Stomach (tissue), 9 donors: ENCODE data around the gene CNRIP1. TPM values are rescaled to one million over a fixed set of nuclear protein-coding genes. Genes with fewer than 3 reads are reported as not detected.

Experiments
- DNase-seq, 2 donors: peaks; one replicate each; pipeline versions ENCODE4 v3.0.0 to v3.0.0-alpha.2; 2013 to 2019
- H3K27ac ChIP-seq, 5 donors: fragments of 200-600 bp in 4 of 5; sonication (generic) in 4 of 5; one replicate each; pipeline ENCODE4 v1.5.1; 2013 to 2019; ENCODE audit warnings: mild to moderate bottlenecking in 1 of 5, moderate library complexity in 1 of 5
- H3K27me3 ChIP-seq, 3 donors: fragments of 200-600 bp; sonication (generic); one replicate each; pipeline ENCODE4 v1.5.1; 2017 to 2019; ENCODE audit warnings: mixed run types in 1 of 3
- H3K36me3 ChIP-seq, 4 donors: fragments of 200-600 bp; sonication (generic); 1 replicate in 3 of 4; 2 replicates in 1 of 4; pipeline ENCODE4 v1.5.1; 2016 to 2019
- H3K4me1 ChIP-seq, 4 donors: fragments of 200-600 bp; sonication (generic); one replicate each; pipeline ENCODE4 v1.5.1; 2016 to 2019
- H3K4me3 ChIP-seq, 4 donors: fragments of 200-600 bp; sonication (generic) in 3 of 4; one replicate each; pipeline ENCODE4 v1.5.1; 2016 to 2019; ENCODE audit warnings: mild to moderate bottlenecking in 1 of 4
- H3K9me3 ChIP-seq, 4 donors: fragments of 200-600 bp; sonication (generic); one replicate each; pipeline ENCODE4 v1.5.1; 2016 to 2019
- CTCF ChIP-seq, 7 experiments: fragments of 450-650 bp in 4 of 7; fragments of 200-600 bp in 3 of 7; sonication (generic) in 3 of 7; IDR thresholded peaks; one replicate each; pipeline ENCODE4 v1.5.1; 2016 to 2019; ENCODE audit warnings: antibody characterized with exemption in 7 of 7, control low read depth in 2 of 7, mild to moderate bottlenecking in 1 of 7
- EP300 ChIP-seq: sonication (generic); formaldehyde crosslinking; IDR thresholded peaks from one replicate; pipeline ENCODE4 v1.6.1; 2017; ENCODE audit warnings: antibody characterized with exemption
- POLR2A ChIP-seq, 4 donors: fragments of 450-650 bp; IDR thresholded peaks; one replicate each; pipeline ENCODE4 v1.6.1; 2016; ENCODE audit warnings: antibody characterized with exemption in 4 of 4, control low read depth in 2 of 4, mild to moderate bottlenecking in 1 of 4, moderate library complexity in 1 of 4
- POLR2AphosphoS5 ChIP-seq, 3 donors: sonication (generic); formaldehyde crosslinking; IDR thresholded peaks; one replicate each; pipeline ENCODE4 v1.6.1; 2016; ENCODE audit warnings: antibody characterized with exemption in 3 of 3
- WGBS, 5 donors: extraction: QIAGEN DNeasy Blood & Tissue Kit in 3 of 5; methylation state at CpG; one replicate each; pipeline versions ENCODE4 v1.1.5 to v1.1.7; 2013 to 2018; 5-methylcytosine and 5-hydroxymethylcytosine counted together
- intact Hi-C: fragments of 100-400 bp; cut with DNase I; formaldehyde crosslinking; loops from one replicate; pipeline ENCODE4 v1.15.1; 2023; ENCODE audit warnings: low total_unique reads
- polyA plus RNA-seq, 3 donors: library from polyadenylated mRNA; stranded (reverse); fragments of 200-250 nt; gene quantifications; one replicate each; pipeline ENCODE4 v1.2.3, GENCODE V29; 2013
- total RNA-seq, 5 donors: library from RNA; depleted of rRNA; stranded (reverse); fragments of >200 nt; gene quantifications; one replicate each; pipeline versions ENCODE4 v1.1.0 to v1.2.3, GENCODE V29; 2014 to 2016
- donor health status: healthy with polysubstance abuse.
- donor health status: Bipolar disorder and iron deficiency.
- donor health status: healthy.

The CNRIP1 gene
- total and polyA plus RNA-seq, 8 donors = 6.2 to 107 (median 21.4) TPM; not detected in 1

GRCh38 chr2:68344031-68344430 is 24.3 kb upstream of the CNRIP1 start:
- Histone ChIP-seq H3K36me3 (no peaks in the 10 kb centered on the region), H3K27ac (no peak overlapping the region), H3K9me3 (peaks cover 0 to 3% (median 0%) of the 10 kb centered on the region in 4 donors), H3K27me3 (peaks cover 0 to 14% (median 5%) of the 10 kb centered on the region in 3 donors), H3K4me3 (no peak overlapping the region), H3K4me1 (no peaks in the 10 kb centered on the region)
- no peak for DNase-seq
- intact Hi-C loops = no loop called here
- WGBS, 5 donors = 56 to 72% (median 60%) methylated on average over 1 of the region's 1 CpG
- TF ChIP-seq CTCF (IDR thresholded peaks at IDR 0.05) = no peak
- TF ChIP-seq POLR2AphosphoS5 (IDR thresholded peaks at IDR 0.05) = no peak
- TF ChIP-seq EP300 = no peak
- TF ChIP-seq POLR2A (IDR thresholded peaks at IDR 0.05) = no peak

- TF ChIP-seq POLR2AphosphoS5 (IDR thresholded peaks at IDR 0.05) (no peak), POLR2A (IDR thresholded peaks at IDR 0.05) (no peak), EP300 (no peak), CTCF (IDR thresholded peaks at IDR 0.05) (no peak)
- no peaks in the 10 kb centered on the region for H3K9me3 ChIP-seq
- WGBS, 5 donors = 82 to 98% (median 95%) methylated on average over 1 of the region's 1 CpG
- DNase-seq = no peak
- intact Hi-C loops = no loop called here
- H3K4me1 ChIP-seq = no peaks in the 10 kb centered on the region
- H3K27ac ChIP-seq = no peak overlapping the region
- no peaks in the 10 kb centered on the region for H3K36me3 ChIP-seq
- peaks cover 0 to 14% (median 5%) of the 10 kb centered on the region in 3 donors for H3K27me3 ChIP-seq
- H3K4me3 ChIP-seq = no peak overlapping the region
Measured at GRCh38 chr2:68342470-68342869, 22.7 kb upstream of the CNRIP1 start.

- H3K36me3 ChIP-seq = no peaks in the 10 kb centered on the region
- no peak overlapping the region for H3K4me3 ChIP-seq
- H3K9me3 ChIP-seq = no peaks in the 10 kb centered on the region
- no peaks in the 10 kb centered on the region for H3K4me1 ChIP-seq
- peaks cover 0 to 14% (median 5%) of the 10 kb centered on the region in 3 donors for H3K27me3 ChIP-seq
- H3K27ac ChIP-seq = no peak overlapping the region
- 66 to 84% (median 79%) methylated on average over 4 of the region's 4 CpGs for WGBS, 5 donors
- DNase-seq = no peak
- intact Hi-C loops = no loop called here
- TF ChIP-seq POLR2AphosphoS5 (IDR thresholded peaks at IDR 0.05) (no peak), EP300 (no peak), POLR2A (IDR thresholded peaks at IDR 0.05) (no peak), CTCF (IDR thresholded peaks at IDR 0.05) (no peak)
Measured at GRCh38 chr2:68341583-68341982, 21.8 kb upstream of the CNRIP1 start.

- intact Hi-C loops = no loop called here
- Histone ChIP-seq H3K27ac (no peak overlapping the region), H3K36me3 (no peaks in the 10 kb centered on the region), H3K4me1 (no peaks in the 10 kb centered on the region), H3K9me3 (no peaks in the 10 kb centered on the region), H3K27me3 (peaks cover 0 to 14% (median 5%) of the 10 kb centered on the region in 3 donors), H3K4me3 (no peak overlapping the region)
- WGBS, 5 donors = 35 to 69% (median 68%) methylated on average over 3 of the region's 3 CpGs
- TF ChIP-seq CTCF (IDR thresholded peaks at IDR 0.05) (no peak), POLR2AphosphoS5 (IDR thresholded peaks at IDR 0.05) (no peak), EP300 (no peak), POLR2A (IDR thresholded peaks at IDR 0.05) (no peak)
- DNase-seq = no peak
Measured at GRCh38 chr2:68341062-68341329, 21.2 kb upstream of the CNRIP1 start.
